Type B pancreatic cell (in vitro differentiated cells): ENCODE measurements around the gene ERFL. TPM values are rescaled to one million over a fixed set of nuclear protein-coding genes. Genes with fewer than 3 reads are reported as not detected.

Experiments
- DNase-seq: peaks from one replicate; pipeline ENCODE4 v3.0.0; 2021; ENCODE audit warnings: mixed read lengths; ENCODE audit not compliant: unreplicated experiment; ENCODE audit errors: extremely low spot score
- H3K27ac Mint-ChIP-seq: 2 replicates; pipeline ENCODE4 v1.8.0; 2021; ENCODE audit warnings: mild to moderate bottlenecking, mixed read lengths
- H3K27me3 Mint-ChIP-seq: 2 replicates; pipeline ENCODE4 v1.8.0; 2021; ENCODE audit warnings: mixed read lengths
- H3K36me3 Mint-ChIP-seq: 2 replicates; pipeline ENCODE4 v1.8.0; 2021; ENCODE audit warnings: mixed read lengths
- H3K4me1 Mint-ChIP-seq: one replicate; pipeline ENCODE4 v1.8.0; 2021; ENCODE audit warnings: mixed read lengths; ENCODE audit not compliant: unreplicated experiment
- H3K4me3 Mint-ChIP-seq: 2 replicates; pipeline ENCODE4 v1.8.0; 2021; ENCODE audit warnings: mild to moderate bottlenecking, mixed read lengths
- H3K9me3 Mint-ChIP-seq: 2 replicates; pipeline ENCODE4 v1.8.0; 2021; ENCODE audit warnings: mixed read lengths
- CTCF ChIP-seq: fragments of 200-600 bp; sonication (generic); conservative IDR thresholded peaks from 2 replicates; pipeline ENCODE4 v1.5.0; 2021; ENCODE audit warnings: antibody characterized with exemption, mild to moderate bottlenecking
- total RNA-seq: library from RNA; stranded (reverse); gene quantifications from 2 replicates; pipeline ENCODE4 v1.2.1, GENCODE V29; 2021; ENCODE audit warnings: low replicate concordance

Gene ERFL
- total RNA-seq, 1 donor from 2014 or later = 0.24 TPM

DNA sequence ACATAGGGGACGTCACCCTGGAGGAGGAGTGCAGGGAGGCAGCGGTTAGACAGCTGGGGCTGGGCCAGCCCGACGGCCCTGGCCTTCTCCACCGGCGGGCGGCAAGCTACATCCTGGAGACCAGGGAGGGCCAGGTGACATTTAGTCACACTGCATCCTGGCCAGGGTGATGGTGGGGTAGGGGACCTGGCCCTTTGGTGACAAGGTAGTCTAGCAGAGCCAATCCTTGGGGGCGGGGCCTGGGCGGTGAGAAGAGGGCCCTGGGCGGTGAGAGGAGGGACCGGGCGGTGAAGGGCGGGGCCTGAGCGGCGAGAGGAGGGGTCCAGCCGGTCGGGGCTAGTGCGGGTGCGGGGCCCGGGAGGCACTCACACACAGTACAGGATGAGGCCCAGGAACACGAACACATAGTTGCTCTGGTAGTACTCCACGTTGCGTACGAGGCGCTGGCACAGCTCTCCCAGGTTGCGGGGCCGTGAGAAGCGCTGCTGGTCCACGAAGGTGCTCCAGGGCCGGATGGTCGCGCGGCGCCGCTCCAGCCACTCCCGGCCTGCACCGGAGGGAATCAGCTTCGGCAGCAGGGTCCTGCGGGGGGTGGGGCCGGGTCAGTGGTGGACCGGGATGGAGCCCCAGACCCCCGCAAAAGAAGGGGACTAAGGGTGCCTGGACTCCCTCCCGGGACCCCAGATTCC lies 30.3 kb upstream of the ERFL start:
- Mint-ChIP-seq H3K27ac (peak overlapping the region; percentile 93), H3K4me3 (peak overlapping the region; percentile 97), H3K27me3 (no peaks in the 10 kb centered on the region), H3K9me3 (peaks cover 5% of the 10 kb centered on the region), H3K4me1 (peaks cover 21% of the 10 kb centered on the region), H3K36me3 (no peaks in the 10 kb centered on the region)
- peak; percentile 86 for DNase-seq
- no peak for TF ChIP-seq CTCF

DNA sequence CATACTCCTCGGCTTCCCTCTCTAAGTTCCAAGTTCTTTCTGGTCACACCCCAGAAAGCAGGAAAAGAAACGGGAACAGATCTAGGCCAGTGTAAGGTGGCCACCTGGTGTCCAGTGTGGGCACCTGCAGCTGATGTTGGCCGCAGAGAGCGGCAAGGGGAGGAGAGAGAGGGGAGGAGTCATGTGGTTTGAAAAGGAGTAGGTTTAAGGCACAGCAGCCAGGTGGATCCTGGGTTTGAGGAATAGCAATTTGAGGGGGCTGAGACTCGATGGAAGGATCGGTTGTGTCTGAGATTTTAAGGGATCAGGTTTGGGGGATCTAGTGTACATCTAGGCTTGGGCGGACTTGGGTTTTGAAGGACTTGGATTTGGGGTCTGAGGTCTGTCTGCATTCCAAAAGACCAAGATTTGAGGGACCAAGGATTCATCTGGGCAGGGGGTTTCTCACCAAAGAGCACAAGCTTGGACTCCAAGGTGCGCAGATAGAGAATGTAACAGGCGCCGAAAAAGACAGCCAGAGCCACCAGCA lies 29.7 kb upstream of the ERFL start:
- peak; percentile 86 for TF ChIP-seq CTCF

GRCh38 chr19:41957161-41957837 lies 29.1 kb upstream of the ERFL start:
- peak overlapping the region; percentile 97 for H3K4me3 Mint-ChIP-seq
- no peak for TF ChIP-seq CTCF
- peaks cover 21% of the 10 kb centered on the region for H3K4me1 Mint-ChIP-seq
- DNase-seq = no peak
- H3K36me3 Mint-ChIP-seq = no peaks in the 10 kb centered on the region
- no peaks in the 10 kb centered on the region for H3K27me3 Mint-ChIP-seq
- peaks cover 5% of the 10 kb centered on the region for H3K9me3 Mint-ChIP-seq
- H3K27ac Mint-ChIP-seq = peak overlapping the region; percentile 93

More for the DNA sequence above, 29.7 kb upstream of the ERFL start:
- Mint-ChIP-seq H3K36me3 (no peaks in the 10 kb centered on the region), H3K9me3 (peaks cover 5% of the 10 kb centered on the region), H3K4me1 (peaks cover 21% of the 10 kb centered on the region), H3K27me3 (no peaks in the 10 kb centered on the region), H3K4me3 (peak overlapping the region; percentile 97), H3K27ac (peak overlapping the region; percentile 93)
- no peak for DNase-seq

DNA sequence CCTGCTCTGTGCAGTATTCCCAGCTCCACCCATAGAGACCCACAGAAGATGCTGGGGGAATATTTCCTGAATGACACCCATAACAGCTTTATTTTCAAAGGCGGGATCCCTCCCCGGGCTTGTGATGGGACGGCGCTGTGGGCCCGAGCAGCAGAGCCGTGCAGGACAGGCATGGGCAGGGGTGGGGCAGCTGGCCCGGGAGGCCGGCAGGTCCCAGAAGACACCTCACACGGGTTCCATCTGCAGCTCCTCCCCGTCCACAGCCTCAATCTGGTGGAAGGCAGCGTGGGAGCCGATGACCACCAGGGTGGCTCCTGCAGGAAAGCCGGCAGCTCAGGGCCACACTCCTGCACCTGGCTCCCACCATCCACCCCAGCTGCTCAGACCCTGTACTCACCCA lies 28.4 kb upstream of the ERFL start:
- Mint-ChIP-seq H3K4me1 (peaks cover 24% of the 10 kb centered on the region), H3K27ac (no peak overlapping the region), H3K27me3 (no peaks in the 10 kb centered on the region), H3K36me3 (no peaks in the 10 kb centered on the region), H3K4me3 (no peak overlapping the region), H3K9me3 (peaks cover 5% of the 10 kb centered on the region)
- TF ChIP-seq CTCF = no peak
- no peak for DNase-seq

DNA sequence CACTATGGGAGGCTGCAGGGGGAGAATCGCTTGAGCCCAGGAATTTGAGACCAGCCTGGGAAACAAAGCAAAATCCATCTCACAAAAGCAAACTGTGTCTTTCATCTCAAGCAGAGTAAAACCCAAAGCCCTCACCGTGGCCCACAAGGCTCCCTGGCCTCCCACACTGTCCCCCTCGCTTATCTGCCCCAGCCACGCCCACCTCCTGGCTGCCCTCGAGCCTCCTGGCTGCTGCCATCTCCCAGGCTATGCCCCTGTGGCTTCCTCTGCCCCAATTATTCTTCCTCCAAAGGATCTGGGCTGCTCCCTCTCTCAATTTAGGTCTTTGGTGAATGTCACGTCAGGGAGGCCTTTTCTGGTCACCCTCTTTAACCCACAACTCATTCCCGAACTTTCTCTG lies 27.3 kb upstream of the ERFL start:
- peaks cover 23% of the 10 kb centered on the region for H3K4me1 Mint-ChIP-seq
- no peak for DNase-seq
- H3K27me3 Mint-ChIP-seq = no peaks in the 10 kb centered on the region
- no peak overlapping the region for H3K27ac Mint-ChIP-seq
- no peak overlapping the region for H3K4me3 Mint-ChIP-seq
- TF ChIP-seq CTCF = no peak
- peaks cover 5% of the 10 kb centered on the region for H3K9me3 Mint-ChIP-seq
- H3K36me3 Mint-ChIP-seq = no peaks in the 10 kb centered on the region
